A549 (cell line): ENCODE data around the gene STPG2. TPM values are rescaled to one million over a fixed set of nuclear protein-coding genes. Genes with fewer than 3 reads are reported as not detected.

Experiments used
- ATAC-seq, 2 experiments: fragments of 200-7000 bp in 1 of 2; fragments of >200 bp in 1 of 2; cut with Nextera tagmentation in 1 of 2; cut with Tn5 transposase in 1 of 2; 3 replicates each; pipeline versions ENCODE4 v1.8.0 to v1.9.1; 2018 to 2020; ENCODE audit warnings: mild to moderate bottlenecking in 1 of 2, moderate library complexity in 1 of 2
- CTCF ChIA-PET: fragments of 300-600 bp; sonication (Branson Sonifier 250); formaldehyde crosslinking; extraction: SDS; loops from one replicate; lab custom pipeline; 2021; ENCODE audit warnings: antibody characterized with exemption, inconsistent platforms; lab: Yijun Ruan, JAX
- POLR2A ChIA-PET: fragments of 350-600 bp; formaldehyde crosslinking; extraction: SDS; loops from one replicate; lab custom pipeline; 2021; ENCODE audit warnings: antibody characterized with exemption, inconsistent platforms; lab: Yijun Ruan, JAX
- DNase-seq, 2 experiments: peaks; one replicate each; pipeline versions ENCODE4 v3.0.0 to v3.0.0-alpha.2; 2011 to 2016; ENCODE audit warnings: low read depth in 1 of 2, low spot score in 1 of 2
- FAIRE-seq: peaks from 2 replicates; lab custom pipeline; 2011; peaks lifted over from hg19 to GRCh38; lab: Jason Lieb, UNC
- H3K27ac ChIP-seq, 2 experiments: fragments of >200 bp; sonication (Bioruptor Twin); formaldehyde crosslinking; 3 replicates each; pipeline ENCODE4 v1.5.1; 2016 to 2017
- H3K4me1 ChIP-seq: fragments of >200 bp; sonication (Bioruptor Twin); formaldehyde crosslinking; 3 replicates; pipeline ENCODE4 v1.6.1; 2016
- H3K4me2 ChIP-seq: fragments of >200 bp; sonication (Bioruptor Twin); formaldehyde crosslinking; 3 replicates; pipeline ENCODE4 v1.6.1; 2016
- H3K4me3 ChIP-seq: fragments of >200 bp; sonication (Bioruptor Twin); formaldehyde crosslinking; 3 replicates; pipeline ENCODE4 v1.5.1; 2016
- H3K9me3 ChIP-seq: fragments of >200 bp; sonication (Bioruptor Twin); formaldehyde crosslinking; 3 replicates; pipeline ENCODE4 v1.6.1; 2016
- BHLHE40 ChIP-seq: IDR thresholded peaks from 2 replicates; pipeline ENCODE4 v1.6.1; 2012; ENCODE audit warnings: low read depth, low read length, inconsistent platforms
- CBX8 ChIP-seq: fragments of 200-600 bp; sonication (generic); IDR thresholded peaks from 2 replicates; pipeline ENCODE4 v1.6.1; 2016
- CEBPB ChIP-seq, 2 experiments: fragments of >200 bp in 1 of 2; sonication (Bioruptor Twin) in 1 of 2; formaldehyde crosslinking in 1 of 2; IDR thresholded peaks; 2 replicates each; pipeline ENCODE4 v1.6.1; 2012 to 2016
- CHD2 ChIP-seq: fragments of 150-350 bp; IDR thresholded peaks from 2 replicates; pipeline ENCODE4 v1.6.1; 2014; ENCODE audit warnings: low read length; ENCODE audit not compliant: partially characterized antibody
- EHF ChIP-seq: fragments of 250-450 bp; sonication (Bioruptor Pico); IDR thresholded peaks from 2 replicates; pipeline ENCODE4 v1.5.0; 2020; ENCODE audit warnings: mild to moderate bottlenecking
- ELK1 ChIP-seq: fragments of 150-350 bp; IDR thresholded peaks from 2 replicates; pipeline ENCODE4 v1.6.1; 2014; ENCODE audit warnings: low read depth, mild to moderate bottlenecking, low read length
- ESRRA ChIP-seq: fragments of 150-350 bp; IDR thresholded peaks from 2 replicates; pipeline ENCODE4 v1.6.1; 2014; ENCODE audit warnings: mild to moderate bottlenecking, low read length, borderline replicate concordance
- FOSL2 ChIP-seq, 2 experiments: fragments of 450-650 bp in 1 of 2; fragments of >200 bp in 1 of 2; sonication (Bioruptor Twin) in 1 of 2; formaldehyde crosslinking; IDR thresholded peaks; 2 replicates each; pipeline versions ENCODE4 v1.5.0 to v1.6.1; 2016 to 2020; ENCODE audit warnings: mild to moderate bottlenecking in 1 of 2, moderate library complexity in 1 of 2
- FOXS1 ChIP-seq: fragments of 250-450 bp; sonication (Bioruptor Pico); IDR thresholded peaks from 2 replicates; pipeline ENCODE4 v1.5.0; 2020; ENCODE audit warnings: mild to moderate bottlenecking, moderate library complexity
- HES2 ChIP-seq: fragments of >200 bp; sonication (Bioruptor Twin); formaldehyde crosslinking; IDR thresholded peaks from 2 replicates; pipeline ENCODE4 v1.6.1; 2016
- HEYL ChIP-seq: fragments of 250-450 bp; sonication (Bioruptor Pico); IDR thresholded peaks from 2 replicates; pipeline ENCODE4 v1.8.0; 2021; ENCODE audit warnings: mild to moderate bottlenecking, moderate library complexity
- HMGXB4 ChIP-seq: fragments of 250-450 bp; sonication (Bioruptor Pico); IDR thresholded peaks from 2 replicates; pipeline ENCODE4 v1.5.0; 2021; ENCODE audit warnings: mild to moderate bottlenecking, moderate library complexity, borderline replicate concordance
- HOXA7 ChIP-seq: fragments of 250-450 bp; sonication (Bioruptor Pico); IDR thresholded peaks from 2 replicates; pipeline ENCODE4 v1.5.0; 2020; ENCODE audit warnings: mild to moderate bottlenecking, moderate library complexity
- HOXB13 ChIP-seq: fragments of 250-450 bp; sonication (Bioruptor Pico); IDR thresholded peaks from 2 replicates; pipeline ENCODE4 v1.5.0; 2020; ENCODE audit warnings: low read depth, mild to moderate bottlenecking, moderate library complexity
- JUN ChIP-seq, 2 experiments: fragments of >200 bp; sonication (Bioruptor Twin); formaldehyde crosslinking; IDR thresholded peaks; 2 replicates in 1 of 2; 3 replicates in 1 of 2; pipeline ENCODE4 v1.6.1; 2016 to 2017
- JUNB ChIP-seq: fragments of >200 bp; sonication (Bioruptor Twin); formaldehyde crosslinking; IDR thresholded peaks from 2 replicates; pipeline ENCODE4 v1.6.1; 2016
- MAFK ChIP-seq: fragments of 450-650 bp; IDR thresholded peaks from 2 replicates; pipeline ENCODE4 v1.6.1; 2014; ENCODE audit not compliant: partially characterized antibody
- NFE2L2 ChIP-seq: fragments of 150-350 bp; conservative IDR thresholded peaks from 2 replicates; pipeline ENCODE4 v1.6.1; 2014; ENCODE audit warnings: low read length
- NR3C1 ChIP-seq: fragments of >200 bp; sonication (Bioruptor Twin); formaldehyde crosslinking; IDR thresholded peaks from 3 replicates; pipeline ENCODE4 v1.6.1; 2017
- PHF8 ChIP-seq: fragments of 200-600 bp; sonication (generic); IDR thresholded peaks from 2 replicates; pipeline ENCODE4 v1.6.1; 2016; ENCODE audit warnings: low read depth, mild to moderate bottlenecking, antibody characterized with exemption, moderate library complexity, borderline replicate concordance
- RAD21 ChIP-seq, 2 experiments: fragments of >200 bp in 1 of 2; sonication (Bioruptor Twin) in 1 of 2; formaldehyde crosslinking in 1 of 2; IDR thresholded peaks in 1 of 2; conservative IDR thresholded peaks in 1 of 2; 2 replicates in 1 of 2; 3 replicates in 1 of 2; pipeline ENCODE4 v1.6.1; 2012 to 2018; ENCODE audit warnings: inconsistent platforms in 1 of 2
- REST ChIP-seq: fragments of 200-600 bp; sonication (generic); IDR thresholded peaks from 2 replicates; pipeline ENCODE4 v1.6.1; 2016; ENCODE audit warnings: antibody characterized with exemption, mild to moderate bottlenecking, moderate library complexity
- SREBF2 ChIP-seq: fragments of 450-650 bp; IDR thresholded peaks from 2 replicates; pipeline ENCODE4 v1.6.1; 2014; ENCODE audit warnings: mild to moderate bottlenecking, moderate library complexity
- TFCP2L1 ChIP-seq: fragments of 250-450 bp; sonication (Bioruptor Pico); IDR thresholded peaks from 2 replicates; pipeline ENCODE4 v1.5.0; 2021; ENCODE audit warnings: mild to moderate bottlenecking
- TP53 ChIP-seq: fragments of 250-450 bp; sonication (Bioruptor Pico); IDR thresholded peaks from 2 replicates; pipeline ENCODE4 v1.5.0; 2021; ENCODE audit warnings: mild to moderate bottlenecking, moderate library complexity
- ZC3H11A ChIP-seq: fragments of 450-650 bp; IDR thresholded peaks from 2 replicates; pipeline ENCODE4 v1.6.1; 2014; ENCODE audit warnings: antibody characterized with exemption, mild to moderate bottlenecking
- WGBS: methylation state at CpG from one replicate; pipeline ENCODE4 v1.1.6; 2017; ENCODE audit errors: missing lambda C conversion rate; 5-methylcytosine and 5-hydroxymethylcytosine counted together
- polyA plus RNA-seq, 4 experiments: library from polyadenylated mRNA; depleted of rRNA in 3 of 4; stranded (reverse); fragments of >200 nt; fragmentation: RNase III in 1 of 4; extraction: RNeasy Plus Mini Kit Qiagen cat#74134 plus additional on column Dnase treatment in 1 of 4; gene quantifications; 2 replicates in 3 of 4; 3 replicates in 1 of 4; pipeline ENCODE4 v1.2.3, GENCODE V29; 2011 to 2017
- TF ChIP-seq, protein P1 (sequence below): fragments of 450-650 bp; IDR thresholded peaks from 2 replicates; pipeline ENCODE4 v1.6.1; 2014; ENCODE audit warnings: antibody characterized with exemption
- TF ChIP-seq, protein P2 (sequence below): IDR thresholded peaks from 2 replicates; pipeline ENCODE4 v1.6.1; 2012; ENCODE audit warnings: low read depth, borderline replicate concordance

Gene STPG2
- polyA plus RNA-seq, 2 of the 4 experiments (the other 2 are of a cell fraction) = 0.05 TPM; not detected in 1

DNA sequence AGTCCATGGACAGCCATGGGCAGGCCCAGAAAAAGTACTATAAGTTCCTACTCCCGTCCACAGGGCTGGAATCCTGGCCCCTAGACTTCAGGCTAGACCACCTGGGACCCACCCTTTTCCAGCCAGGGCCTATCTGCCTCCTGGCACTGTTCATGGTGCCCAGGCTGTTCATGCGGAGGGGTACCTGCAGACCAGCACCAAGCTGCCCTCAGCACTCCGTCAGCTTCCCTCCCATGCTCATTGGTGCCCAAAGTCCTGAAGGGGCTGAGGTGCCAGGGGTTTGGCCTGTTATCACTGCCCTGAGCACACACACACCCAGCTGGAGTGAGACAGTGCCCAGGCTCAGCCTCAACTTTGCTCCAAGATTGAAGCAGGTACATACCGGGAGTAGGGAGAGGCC is 477.7 kb downstream of the STPG2 start:
- 33% methylated on average over 1 of the region's 4 CpGs for WGBS
- Histone ChIP-seq H3K4me3 (no peak overlapping the region), H3K4me2 (no peak overlapping the region), H3K9me3 (no peaks in the 10 kb centered on the region), H3K27ac (no peak overlapping the region), H3K4me1 (no peaks in the 10 kb centered on the region)
- ChIA-PET CTCF (no interaction called here), POLR2A (no interaction called here)
- ATAC-seq (no peak), DNase-seq (no peak), FAIRE-seq (no peak)
- TF ChIP-seq BHLHE40 = no peak
- no peak for TF ChIP-seq REST
- no peak for TF ChIP-seq CEBPB (IDR thresholded peaks at IDR 0.05)
- no peak for TF ChIP-seq HEYL (CRISPR knock-in tag)
- no peak for TF ChIP-seq MAFK
- no peak for TF ChIP-seq ELK1
- no peak for TF ChIP-seq TFCP2L1 (CRISPR knock-in tag)
- TF ChIP-seq ESRRA = no peak
- TF ChIP-seq NFE2L2 = no peak
- TF ChIP-seq CBX8 = no peak
- TF ChIP-seq, protein P1, sequence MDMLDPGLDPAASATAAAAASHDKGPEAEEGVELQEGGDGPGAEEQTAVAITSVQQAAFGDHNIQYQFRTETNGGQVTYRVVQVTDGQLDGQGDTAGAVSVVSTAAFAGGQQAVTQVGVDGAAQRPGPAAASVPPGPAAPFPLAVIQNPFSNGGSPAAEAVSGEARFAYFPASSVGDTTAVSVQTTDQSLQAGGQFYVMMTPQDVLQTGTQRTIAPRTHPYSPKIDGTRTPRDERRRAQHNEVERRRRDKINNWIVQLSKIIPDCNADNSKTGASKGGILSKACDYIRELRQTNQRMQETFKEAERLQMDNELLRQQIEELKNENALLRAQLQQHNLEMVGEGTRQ = no peak
- no peak for TF ChIP-seq TP53 (CRISPR knock-in tag)
- no peak for TF ChIP-seq RAD21 (conservative IDR thresholded peaks at IDR 0.05 in 1 of 2, IDR thresholded peaks at IDR 0.05 in 1 of 2)
- TF ChIP-seq HOXA7 (CRISPR knock-in tag) = no peak

DNA sequence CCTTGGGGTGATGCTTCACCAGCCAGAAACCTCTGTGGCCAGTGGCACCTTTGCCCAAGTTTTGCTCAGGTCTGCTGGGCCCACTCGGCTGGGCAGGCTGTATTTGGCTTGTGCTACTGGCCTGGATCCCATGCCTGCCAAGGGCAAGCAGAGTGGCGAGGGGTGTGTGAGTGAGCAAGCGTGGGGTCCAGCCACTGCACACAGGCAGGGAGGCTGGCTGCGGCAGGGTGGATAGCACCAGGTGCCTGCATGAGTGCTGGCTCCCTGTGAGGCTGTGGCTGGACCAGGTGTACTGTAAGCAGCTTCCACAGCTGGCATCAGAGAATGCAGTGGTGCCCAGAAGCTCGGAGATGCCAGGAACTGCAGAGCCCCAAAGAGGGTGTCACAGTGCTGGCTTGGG is 478.5 kb downstream of the STPG2 start:
- no peak overlapping the region for H3K27ac ChIP-seq
- ATAC-seq = no peak
- no peak overlapping the region for H3K4me2 ChIP-seq
- H3K4me1 ChIP-seq = no peaks in the 10 kb centered on the region
- FAIRE-seq = no peak
- TF ChIP-seq HMGXB4 (no peak), HOXB13 (no peak), SREBF2 (no peak), JUNB (no peak), FOXS1 (CRISPR knock-in tag) (no peak), CEBPB (IDR thresholded peaks at IDR 0.05) (no peak), FOSL2 (IDR thresholded peaks at IDR 0.05) (no peak), FOSL2 (CRISPR knock-in tag; IDR thresholded peaks at IDR 0.05) (no peak), ZC3H11A (no peak), PHF8 (no peak), HES2 (no peak), CHD2 (no peak), JUN (IDR thresholded peaks at IDR 0.05) (no peak), NR3C1 (no peak), EHF (no peak)
- TF ChIP-seq, protein P2, sequence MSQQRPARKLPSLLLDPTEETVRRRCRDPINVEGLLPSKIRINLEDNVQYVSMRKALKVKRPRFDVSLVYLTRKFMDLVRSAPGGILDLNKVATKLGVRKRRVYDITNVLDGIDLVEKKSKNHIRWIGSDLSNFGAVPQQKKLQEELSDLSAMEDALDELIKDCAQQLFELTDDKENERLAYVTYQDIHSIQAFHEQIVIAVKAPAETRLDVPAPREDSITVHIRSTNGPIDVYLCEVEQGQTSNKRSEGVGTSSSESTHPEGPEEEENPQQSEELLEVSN = no peak
- CTCF ChIA-PET = no interaction called here
- POLR2A ChIA-PET = no interaction called here
- 43% methylated on average over 2 of the region's 5 CpGs for WGBS
- DNase-seq = no peak
- H3K9me3 ChIP-seq = no peaks in the 10 kb centered on the region
- H3K4me3 ChIP-seq = no peak overlapping the region
